ENCODE measurements around the gene NRM.

The NRM gene

GRCh38 chr6:30720738-30721197, 30.0 kb upstream of the NRM start:
- peak overlapping the region; percentile 97 for H3K4me3 ChIP-seq (ENCODE audit: low read depth, low read length)

GRCh38 chr6:30719791-30720737, 29.3 kb upstream of the NRM start, which contains the start of gene TUBB:
Gene TUBB, plus strand, starts transcription at chr6:30720352. Its CDS starts 155 bp downstream, at chr6:30720507.
- H3K4me3 ChIP-seq (ENCODE audit: low read depth, low read length): peak within 1 kb of the TSS; percentile 97

- peak overlapping the region; percentile 57 for H3K4me3 ChIP-seq (ENCODE audit: low read depth, low read length)
These were observed 28.6 kb upstream of the NRM start for GRCh38 chr6:30719356-30719755.

GRCh38 chr6:30717845-30718720, 27.3 kb upstream of the NRM start:
- peak overlapping the region; percentile 47 for H3K4me3 ChIP-seq (ENCODE audit: low read depth, low read length)

DNA sequence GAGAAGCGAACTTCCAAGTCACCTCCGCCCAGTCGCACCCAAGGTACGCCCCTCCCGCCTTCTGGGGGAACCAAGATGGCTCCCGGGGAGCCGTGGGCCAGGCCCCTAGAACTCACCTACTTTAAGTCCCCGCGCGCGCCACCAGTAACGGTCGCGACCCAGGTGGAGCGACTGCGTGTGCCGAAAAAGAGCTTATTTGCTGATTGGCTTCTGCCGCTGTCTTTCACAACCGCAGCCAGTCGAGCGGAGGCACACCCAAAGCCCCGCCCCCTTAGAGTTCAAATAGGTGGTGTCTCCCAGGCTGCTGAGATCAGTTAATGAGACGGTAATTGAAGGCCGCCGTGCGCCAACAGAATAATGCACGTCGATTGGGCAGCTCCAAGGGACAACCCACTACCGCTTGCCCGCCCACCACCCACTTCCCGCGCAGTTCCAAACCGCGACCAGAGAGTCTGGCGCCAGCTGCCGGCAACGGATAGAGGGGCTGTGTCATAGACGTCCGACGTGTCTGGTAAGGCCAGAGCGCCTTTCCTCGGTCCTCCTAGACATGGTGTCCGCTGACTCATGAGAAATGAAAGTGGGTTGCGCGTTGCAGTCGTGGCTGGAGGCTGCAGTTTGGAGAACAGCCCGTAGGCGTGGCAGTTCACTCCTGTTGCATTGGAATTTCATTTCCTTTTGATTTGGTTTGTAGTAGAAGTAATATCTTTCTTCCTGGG, 26.5 kb upstream of the NRM start, which contains the start of gene MDC1:
Gene MDC1 (minus strand): TSS at position 153 of the 716 bp plus-strand sequence. CDS start 2,106 bp downstream, outside the sequence.
- peak within 1 kb of the TSS; percentile 73 for H3K4me3 ChIP-seq (ENCODE audit: low read depth, low read length)

DNA sequence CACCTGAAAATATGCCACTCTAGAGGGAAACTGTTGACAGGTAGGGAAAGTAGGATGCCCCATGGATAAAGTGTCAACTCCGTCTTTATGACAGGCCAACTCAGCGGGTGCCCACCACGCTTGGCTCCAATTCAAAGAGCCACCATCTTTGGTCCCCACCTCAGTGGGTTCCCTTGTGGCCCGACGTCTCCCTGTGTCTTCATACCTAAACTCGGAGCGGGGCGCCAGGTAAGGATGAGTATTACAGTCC, 26.0 kb upstream of the NRM start:
- peak overlapping the region; percentile 73 for H3K4me3 ChIP-seq (ENCODE audit: low read depth, low read length)

DNA sequence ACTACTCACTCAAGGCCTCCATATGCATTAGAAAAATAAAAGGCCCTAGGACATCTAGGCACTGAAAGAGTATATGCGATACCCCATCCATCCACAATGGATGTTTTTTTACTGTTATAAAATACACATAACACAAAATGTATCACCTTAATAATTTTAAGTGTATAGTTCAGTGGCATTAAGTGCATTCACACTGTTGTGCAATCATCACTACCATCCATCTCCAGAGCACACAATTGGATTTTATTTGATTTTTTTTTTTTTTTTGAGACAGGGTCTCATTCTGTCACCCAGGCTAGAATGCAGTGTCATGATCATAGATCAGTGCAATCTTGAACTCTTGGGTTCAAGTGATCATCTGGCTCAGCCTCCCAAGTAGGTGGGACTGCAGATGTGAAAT, 23.5 kb upstream of the NRM start:
- no peak overlapping the region for H3K4me3 ChIP-seq (ENCODE audit: low read depth, low read length)

DNA sequence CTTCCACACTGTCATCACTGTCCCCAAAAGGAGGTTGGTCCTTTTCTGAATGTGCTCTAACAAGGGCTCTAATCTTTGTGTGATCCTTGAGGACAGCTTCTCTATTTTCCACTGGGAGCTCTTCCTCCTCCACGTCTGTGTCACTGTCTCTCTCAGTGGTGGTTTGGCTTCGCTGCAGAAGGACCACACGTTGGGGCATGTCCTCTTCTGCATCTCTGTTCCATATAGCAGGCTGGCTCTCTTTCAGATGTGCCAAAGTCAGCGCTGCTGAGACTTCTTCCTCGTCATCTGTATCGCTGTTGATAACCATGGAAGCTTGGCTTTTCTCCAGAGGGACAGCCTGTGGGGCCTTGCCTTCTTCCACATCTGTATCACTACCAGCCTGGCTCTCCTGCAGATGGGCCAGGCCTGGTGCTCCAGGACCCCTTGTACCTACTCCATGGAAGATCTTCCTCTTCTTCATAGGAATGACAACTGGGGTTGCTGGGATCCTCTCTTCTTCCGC, 21.7 kb upstream of the NRM start:
- no peak overlapping the region for H3K4me3 ChIP-seq (ENCODE audit: low read depth, low read length)

DNA sequence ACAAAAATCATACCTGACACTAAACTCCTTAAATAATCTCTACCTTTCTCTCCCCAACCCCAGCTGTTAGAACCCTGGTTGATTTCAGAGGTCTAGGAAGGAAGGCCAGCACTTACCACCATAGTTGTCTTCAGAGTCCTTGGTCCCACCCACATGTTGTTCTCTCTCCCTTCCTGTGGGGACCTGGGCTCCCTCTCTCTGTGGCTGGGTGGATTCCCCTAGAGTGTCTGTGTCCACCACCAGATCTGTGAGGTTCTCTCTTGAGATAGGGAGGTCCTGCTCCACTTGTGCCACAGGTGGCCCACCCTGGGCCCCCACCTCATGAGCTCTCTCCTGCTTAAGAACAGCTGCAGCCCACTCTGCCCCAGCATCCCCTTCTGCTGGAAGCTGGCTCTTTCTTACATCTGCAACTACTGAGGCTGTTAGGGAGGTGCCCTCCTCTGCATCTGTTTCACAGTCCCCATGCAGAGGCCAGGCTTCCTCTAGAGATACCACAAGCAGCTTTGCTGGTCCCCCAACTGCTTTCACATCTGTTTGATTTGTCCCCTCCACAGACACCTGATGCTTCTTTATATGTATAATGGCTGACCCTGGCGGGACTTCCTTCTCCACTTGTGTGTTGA, 21.1 kb upstream of the NRM start:
- H3K4me3 ChIP-seq (ENCODE audit: low read depth, low read length): no peak overlapping the region

- no peak overlapping the region for H3K4me3 ChIP-seq (ENCODE audit: low read depth, low read length)
These were observed 18.5 kb upstream of the NRM start for GRCh38 chr6:30709101-30709868.

DNA sequence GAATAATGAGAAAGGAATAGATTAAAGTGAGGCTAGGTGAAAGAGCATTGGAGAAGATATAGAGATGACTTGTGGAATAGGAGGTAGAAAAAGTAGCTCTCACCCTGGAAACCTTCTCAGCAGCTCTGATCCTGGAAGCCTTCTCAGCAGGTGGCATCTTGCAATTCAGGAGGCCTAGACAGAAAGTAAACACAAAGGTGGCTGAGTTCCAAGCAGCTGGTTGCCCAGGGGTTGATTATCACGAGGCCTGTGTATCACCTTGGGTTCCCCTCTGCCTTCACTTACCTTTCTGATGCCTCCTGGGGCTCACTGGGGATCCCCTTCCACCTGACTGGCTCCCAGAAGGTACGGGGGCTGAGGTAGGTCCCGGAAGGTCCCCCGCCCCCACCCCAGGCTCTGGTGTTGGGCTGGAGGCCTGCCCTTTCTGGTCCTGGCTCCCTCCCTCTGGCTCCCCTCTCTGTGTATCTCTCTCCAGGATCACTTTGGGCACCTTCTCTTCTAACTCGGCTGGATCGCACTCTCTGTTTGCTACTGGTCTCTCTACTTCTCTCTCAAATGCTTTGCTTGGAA, 16.6 kb upstream of the NRM start:
- no peak overlapping the region for H3K4me3 ChIP-seq (ENCODE audit: low read depth, low read length)

- no peak overlapping the region for H3K4me3 ChIP-seq (ENCODE audit: low read depth, low read length)
These were observed 14.8 kb upstream of the NRM start for GRCh38 chr6:30705620-30706019.

DNA sequence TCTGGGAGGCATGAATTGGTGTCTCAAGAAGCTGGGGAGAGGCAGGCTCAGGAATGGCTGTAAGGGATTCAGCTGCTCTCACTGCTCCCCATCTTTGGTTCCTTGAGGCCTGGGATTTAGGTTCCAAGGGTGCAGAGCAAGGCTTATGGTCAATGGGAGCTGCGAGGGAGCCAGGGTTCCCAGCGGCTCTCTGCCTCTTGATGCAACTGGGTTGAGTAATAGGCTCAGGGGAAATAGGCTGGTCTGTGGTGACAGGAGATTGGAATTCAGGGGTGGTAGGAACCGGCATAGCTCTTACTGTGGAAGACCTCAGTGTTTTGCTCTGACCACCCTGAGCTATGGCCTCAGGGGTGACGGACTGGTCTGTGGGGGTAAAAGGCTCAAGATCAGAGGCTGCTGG, 13.0 kb upstream of the NRM start:
- no peak overlapping the region for H3K4me3 ChIP-seq (ENCODE audit: low read depth, low read length)

DNA sequence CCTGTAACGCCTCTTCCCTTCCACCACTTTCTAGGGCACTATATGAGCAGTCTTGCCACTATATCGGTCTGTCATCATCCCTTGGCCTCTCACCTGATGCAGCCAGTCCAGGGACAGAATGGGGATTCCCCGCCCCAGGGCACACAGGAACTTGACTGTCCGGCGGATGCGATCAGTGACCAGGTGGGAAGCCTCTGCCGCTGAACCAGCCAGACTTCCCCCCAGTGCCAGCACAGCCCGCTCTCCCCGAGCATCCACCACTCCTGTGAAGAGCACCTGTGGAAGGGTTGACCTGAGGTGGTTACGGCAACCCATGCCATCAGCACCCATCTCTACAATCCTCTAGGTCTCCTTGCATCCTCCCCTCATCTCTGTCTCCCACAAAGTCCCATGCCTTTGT, 12.2 kb upstream of the NRM start:
- H3K4me3 ChIP-seq (ENCODE audit: low read depth, low read length): no peak overlapping the region

DNA sequence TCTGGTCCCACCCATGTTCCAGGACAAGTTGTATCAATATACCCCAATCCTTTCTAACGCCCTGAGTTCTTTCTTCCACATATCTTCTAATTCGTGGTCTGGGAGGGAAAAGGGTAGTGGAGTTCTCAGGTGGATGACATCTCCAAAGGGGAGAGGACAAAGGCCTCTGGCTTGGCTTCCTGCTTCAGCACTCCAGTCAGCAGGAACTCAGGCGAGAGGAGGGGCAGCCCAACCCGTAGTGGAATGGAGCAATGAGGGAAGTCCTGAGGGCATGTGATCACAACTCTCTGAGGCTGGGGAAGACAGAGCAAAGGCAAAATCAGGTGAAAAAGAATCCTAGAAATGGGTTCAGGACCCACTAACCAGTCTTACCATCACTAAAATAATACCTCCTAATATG, 9.6 kb upstream of the NRM start:
- H3K4me3 ChIP-seq (ENCODE audit: low read depth, low read length): no peak overlapping the region

- H3K4me3 ChIP-seq (ENCODE audit: low read depth, low read length): no peak overlapping the region
These were observed 5.6 kb upstream of the NRM start for GRCh38 chr6:30696432-30696831.

- H3K4me3 ChIP-seq (ENCODE audit: low read depth, low read length): peak overlapping the region; percentile 72
These were observed 544 bp upstream of the NRM start for GRCh38 chr6:30691208-30691847.

DNA sequence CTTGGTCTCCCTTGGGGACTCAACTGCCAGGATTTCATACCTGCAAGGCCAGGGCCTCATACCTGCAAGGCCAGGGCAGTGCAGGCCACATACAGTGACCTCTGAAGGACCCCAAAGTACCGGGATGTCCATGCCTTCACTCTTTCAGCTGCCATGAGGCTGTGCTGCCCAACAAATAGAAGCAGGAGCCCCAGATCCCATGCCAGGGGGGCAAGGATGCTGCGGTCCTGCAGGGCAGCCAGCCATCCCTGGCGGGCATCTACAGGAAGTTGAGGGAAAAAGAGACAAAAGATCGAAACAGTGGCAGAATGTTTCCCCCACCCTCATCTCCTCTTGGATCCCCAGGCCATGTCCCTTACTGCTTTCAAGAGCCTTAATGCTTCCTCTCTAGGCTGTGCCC, 799 bp downstream of the NRM start:
- H3K4me3 ChIP-seq (ENCODE audit: low read depth, low read length): peak overlapping the region; percentile 72
